HFF-Myc (cell line): Measurements from ENCODE around the gene ABHD15.

Experiments used
- DNase-seq: peaks from one replicate; pipeline ENCODE4 v3.0.0-alpha.2; 2011; ENCODE audit warnings: low read depth; ENCODE audit errors: extremely low read depth
- H3K4me3 ChIP-seq: replicated peaks from 2 replicates; pipeline ENCODE4 v1.5.1; 2011; ENCODE audit warnings: low read depth, mild to moderate bottlenecking, control low read depth, low read length
- TF ChIP-seq, protein P1 (sequence below): IDR thresholded peaks from 2 replicates; pipeline ENCODE4 v1.5.1; 2012; ENCODE audit warnings: mild to moderate bottlenecking, low read depth, low read length, control low read depth; ENCODE audit errors: missing control alignments

ABHD15 gene, protein sequence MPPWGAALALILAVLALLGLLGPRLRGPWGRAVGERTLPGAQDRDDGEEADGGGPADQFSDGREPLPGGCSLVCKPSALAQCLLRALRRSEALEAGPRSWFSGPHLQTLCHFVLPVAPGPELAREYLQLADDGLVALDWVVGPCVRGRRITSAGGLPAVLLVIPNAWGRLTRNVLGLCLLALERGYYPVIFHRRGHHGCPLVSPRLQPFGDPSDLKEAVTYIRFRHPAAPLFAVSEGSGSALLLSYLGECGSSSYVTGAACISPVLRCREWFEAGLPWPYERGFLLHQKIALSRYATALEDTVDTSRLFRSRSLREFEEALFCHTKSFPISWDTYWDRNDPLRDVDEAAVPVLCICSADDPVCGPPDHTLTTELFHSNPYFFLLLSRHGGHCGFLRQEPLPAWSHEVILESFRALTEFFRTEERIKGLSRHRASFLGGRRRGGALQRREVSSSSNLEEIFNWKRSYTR

DNA sequence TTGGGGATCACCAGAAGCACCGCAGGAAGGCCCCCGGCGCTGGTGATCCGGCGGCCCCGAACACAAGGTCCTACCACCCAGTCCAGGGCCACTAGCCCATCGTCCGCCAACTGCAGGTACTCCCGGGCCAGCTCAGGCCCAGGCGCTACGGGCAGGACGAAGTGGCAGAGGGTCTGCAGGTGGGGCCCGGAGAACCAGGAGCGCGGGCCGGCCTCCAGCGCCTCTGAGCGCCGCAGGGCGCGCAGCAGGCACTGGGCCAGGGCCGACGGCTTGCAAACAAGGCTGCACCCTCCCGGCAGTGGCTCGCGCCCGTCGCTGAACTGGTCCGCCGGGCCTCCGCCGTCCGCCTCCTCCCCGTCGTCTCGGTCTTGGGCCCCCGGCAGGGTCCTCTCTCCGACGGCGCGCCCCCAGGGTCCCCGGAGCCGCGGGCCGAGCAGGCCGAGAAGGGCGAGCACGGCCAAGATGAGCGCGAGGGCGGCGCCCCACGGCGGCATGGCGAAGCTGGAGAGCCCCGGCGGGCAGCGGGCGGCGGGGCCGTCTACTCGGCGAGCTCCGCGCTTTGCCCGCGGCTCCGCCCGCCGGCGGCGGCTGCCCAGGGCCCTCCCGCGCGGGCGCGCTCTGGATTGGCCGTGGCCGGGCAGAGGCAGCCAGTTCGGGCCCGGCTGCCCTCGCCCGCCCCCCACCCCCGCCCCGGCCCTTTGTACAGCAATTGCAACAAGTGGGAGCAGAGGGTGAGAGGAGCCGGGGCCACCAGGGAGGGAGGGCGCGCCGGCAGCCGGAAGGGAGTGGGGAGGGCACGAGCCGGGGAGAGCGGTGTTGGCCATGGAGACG lies at the start of gene ABHD15:
ABHD15 (minus strand) TSS at position 565 of the 831 bp plus-strand sequence; CDS start at position 494, 71 bp downstream.
- TF ChIP-seq, protein P1, sequence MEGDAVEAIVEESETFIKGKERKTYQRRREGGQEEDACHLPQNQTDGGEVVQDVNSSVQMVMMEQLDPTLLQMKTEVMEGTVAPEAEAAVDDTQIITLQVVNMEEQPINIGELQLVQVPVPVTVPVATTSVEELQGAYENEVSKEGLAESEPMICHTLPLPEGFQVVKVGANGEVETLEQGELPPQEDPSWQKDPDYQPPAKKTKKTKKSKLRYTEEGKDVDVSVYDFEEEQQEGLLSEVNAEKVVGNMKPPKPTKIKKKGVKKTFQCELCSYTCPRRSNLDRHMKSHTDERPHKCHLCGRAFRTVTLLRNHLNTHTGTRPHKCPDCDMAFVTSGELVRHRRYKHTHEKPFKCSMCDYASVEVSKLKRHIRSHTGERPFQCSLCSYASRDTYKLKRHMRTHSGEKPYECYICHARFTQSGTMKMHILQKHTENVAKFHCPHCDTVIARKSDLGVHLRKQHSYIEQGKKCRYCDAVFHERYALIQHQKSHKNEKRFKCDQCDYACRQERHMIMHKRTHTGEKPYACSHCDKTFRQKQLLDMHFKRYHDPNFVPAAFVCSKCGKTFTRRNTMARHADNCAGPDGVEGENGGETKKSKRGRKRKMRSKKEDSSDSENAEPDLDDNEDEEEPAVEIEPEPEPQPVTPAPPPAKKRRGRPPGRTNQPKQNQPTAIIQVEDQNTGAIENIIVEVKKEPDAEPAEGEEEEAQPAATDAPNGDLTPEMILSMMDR = no peak
- no peak for DNase-seq
- peak within 1 kb of the TSS; percentile 66 for H3K4me3 ChIP-seq

DNA sequence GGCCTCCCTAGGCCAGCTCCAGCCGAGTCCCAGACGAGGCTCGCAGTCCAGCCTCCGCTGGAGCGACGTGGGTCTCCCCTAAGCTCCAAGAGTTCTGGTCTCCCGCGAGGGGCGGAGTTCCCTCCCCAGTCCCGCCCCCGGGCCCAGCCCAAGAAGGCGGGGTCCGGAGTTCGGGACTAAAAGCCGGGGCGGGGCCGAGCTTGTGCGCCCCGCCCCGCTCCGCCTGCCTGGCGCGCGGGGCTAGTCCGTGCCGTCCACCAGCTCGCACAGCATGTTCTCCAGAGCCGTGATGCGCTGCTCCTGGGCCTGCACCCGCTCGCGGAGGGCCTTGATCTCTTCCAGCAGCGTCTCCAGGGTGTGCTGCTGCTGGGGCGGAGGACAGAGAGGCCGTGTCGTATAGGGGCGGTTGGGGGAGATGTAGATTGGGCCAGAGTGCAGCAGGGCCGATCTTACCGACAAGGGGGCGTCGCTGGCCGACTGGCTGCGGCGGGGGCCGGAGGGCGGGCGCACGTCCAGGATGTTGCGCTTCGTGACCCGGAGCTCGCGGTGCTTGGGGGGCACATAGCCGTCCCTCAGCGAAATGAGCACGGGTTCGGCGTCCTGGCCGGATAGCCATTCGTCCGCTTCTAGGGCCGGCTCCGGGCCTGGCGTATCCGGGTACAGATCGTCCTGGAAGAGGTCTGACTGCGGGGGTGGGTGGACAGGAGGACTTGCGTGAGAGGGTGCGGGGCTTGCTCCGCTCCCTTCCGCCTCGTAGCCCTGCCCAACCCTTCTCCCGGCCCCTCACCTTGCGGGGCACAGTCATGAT lies 48.9 kb upstream of the ABHD15 start:
- TF ChIP-seq, protein P1 = no peak
- peak overlapping the region; percentile 21; the same call in 1 of the 2 replicates for H3K4me3 ChIP-seq
- DNase-seq = no peak

DNA sequence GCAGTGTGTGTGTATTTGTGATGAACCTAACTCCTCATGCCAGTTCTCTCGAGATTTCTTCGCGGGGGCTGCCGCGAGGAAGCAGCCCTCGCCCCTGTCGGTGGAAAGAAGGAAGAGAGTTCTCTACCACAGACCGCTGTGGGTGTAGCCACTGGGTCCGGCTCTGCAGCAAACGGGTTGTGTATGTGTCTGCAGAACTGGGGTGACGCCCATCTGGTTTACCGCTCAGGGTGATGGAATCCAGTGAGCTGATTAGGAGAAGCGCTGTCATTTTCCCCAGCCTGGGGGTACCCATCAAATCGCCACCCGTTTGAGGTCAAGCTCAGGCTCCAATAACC lies 48.2 kb upstream of the ABHD15 start:
- no peak for DNase-seq
- H3K4me3 ChIP-seq = no peak overlapping the region
- TF ChIP-seq, protein P1 = no peak

DNA sequence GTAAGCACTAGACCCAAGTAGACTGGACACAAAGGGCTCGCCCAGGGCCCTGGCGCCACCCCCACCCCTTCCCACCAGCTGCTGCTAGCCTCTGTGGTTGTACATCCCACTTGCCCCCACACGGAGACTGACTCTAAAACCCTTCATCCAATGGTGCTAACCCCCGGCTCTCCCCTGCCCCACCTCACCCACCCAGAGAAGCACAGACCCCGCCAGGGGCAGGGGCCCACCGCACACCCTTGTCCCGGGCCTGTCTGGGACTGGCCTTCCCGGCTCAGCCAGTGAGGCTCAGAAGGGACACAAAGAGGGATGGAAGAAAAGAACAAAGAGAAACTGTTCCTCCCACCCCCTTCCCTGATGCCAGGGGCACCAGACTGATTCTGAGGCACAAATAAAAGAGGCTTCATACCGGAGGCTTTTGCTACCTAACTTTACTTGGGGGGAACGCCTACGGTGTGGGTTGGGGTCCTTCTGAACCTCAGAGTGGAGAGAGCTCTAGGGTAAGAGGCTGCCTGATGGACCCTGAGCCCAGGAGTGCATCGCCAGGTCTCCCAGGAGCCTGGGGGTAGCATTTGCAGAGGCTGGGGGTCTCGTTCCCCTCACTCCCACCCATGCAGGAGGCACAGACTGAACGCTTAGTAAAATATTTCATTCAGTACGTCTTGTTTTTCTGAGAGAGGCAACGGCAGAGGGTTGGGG lies 47.7 kb upstream of the ABHD15 start:
- TF ChIP-seq, protein P1 = no peak
- DNase-seq = no peak
- H3K4me3 ChIP-seq = no peak overlapping the region

DNA sequence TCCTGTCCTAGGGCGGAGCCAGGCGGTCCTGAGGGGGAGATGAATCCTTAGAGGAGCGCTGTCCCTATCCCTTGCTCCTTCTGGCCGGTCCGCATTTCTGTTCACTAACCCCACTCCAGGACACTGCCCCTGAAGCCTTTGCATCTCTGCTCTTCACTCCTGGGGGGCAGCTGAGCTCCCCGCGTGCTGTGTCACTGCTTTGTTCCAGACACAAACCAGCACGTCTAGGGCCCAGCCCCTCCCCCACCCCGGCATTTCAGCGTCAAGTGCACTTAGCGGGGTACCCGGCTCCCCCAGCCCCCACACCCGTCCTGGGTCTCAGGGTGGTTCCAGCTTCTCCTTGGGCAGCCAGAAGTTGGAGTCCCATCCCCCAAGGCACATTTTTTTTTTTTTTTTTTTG lies 47.0 kb upstream of the ABHD15 start:
- TF ChIP-seq, protein P1 = no peak
- H3K4me3 ChIP-seq = no peak overlapping the region
- no peak for DNase-seq

DNA sequence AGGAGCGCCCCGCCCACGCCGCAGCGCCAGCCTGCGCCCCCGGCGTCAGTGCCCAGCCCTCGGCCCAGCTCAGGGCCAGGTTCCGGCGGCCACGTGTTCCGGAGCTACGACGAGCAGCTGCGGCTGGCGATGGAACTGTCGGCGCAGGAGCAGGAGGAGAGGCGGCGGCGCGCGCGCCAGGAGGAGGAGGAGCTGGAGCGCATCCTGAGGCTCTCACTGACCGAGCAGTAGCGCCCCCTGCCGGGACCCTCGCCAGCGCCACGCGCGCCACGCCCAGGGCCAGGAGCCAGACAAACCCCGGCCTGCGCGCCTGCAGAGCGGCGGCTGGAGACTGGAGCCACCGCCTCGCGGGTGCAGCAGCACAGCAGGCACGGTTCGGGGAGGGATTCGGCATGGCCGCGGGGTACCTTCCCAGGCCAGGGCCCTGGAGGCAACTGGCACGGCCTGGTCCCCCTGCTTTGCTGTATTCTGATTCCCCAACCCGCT lies 46.6 kb upstream of the ABHD15 start:
- no peak for DNase-seq
- TF ChIP-seq, protein P1 = peak; percentile 77
- no peak overlapping the region for H3K4me3 ChIP-seq
